SK-N-SH (cell line): Measurements from ENCODE around the gene MGAM2. TPM values are rescaled to one million over a fixed set of nuclear protein-coding genes. Genes with fewer than 3 reads are reported as not detected.

ENCODE experiments used
- CTCF ChIA-PET: fragments of 300-600, 350-600 bp; formaldehyde crosslinking; extraction: SDS; loops from one replicate; lab custom pipeline; 2021; lab: Yijun Ruan, JAX
- POLR2A ChIA-PET: fragments of 350-600 bp; sonication (Branson Sonifier 250); formaldehyde crosslinking; extraction: SDS; loops from one replicate; lab custom pipeline; 2020; ENCODE audit warnings: antibody characterized with exemption, inconsistent platforms; lab: Yijun Ruan, JAX
- DNase-seq: peaks from one replicate; pipeline ENCODE4 v3.0.0; 2012
- H2AFZ ChIP-seq: fragments of 200-600 bp; sonication (generic); 2 replicates; pipeline ENCODE4 v1.8.1; 2016; ENCODE audit warnings: antibody characterized with exemption, mild to moderate bottlenecking, low read depth
- H3F3A ChIP-seq: fragments of 200-600 bp; sonication (generic); replicated peaks from 2 replicates; pipeline ENCODE3; 2016; ENCODE audit warnings: antibody characterized with exemption, mild to moderate bottlenecking; ENCODE audit not compliant: insufficient read depth
- H3K27ac ChIP-seq, 2 experiments: fragments of 200-500 bp in 1 of 2; fragments of 200-600 bp in 1 of 2; sonication (Bioruptor generic) in 1 of 2; sonication (generic), shearing (Covaris generic) in 1 of 2; 2 replicates each; pipeline versions ENCODE4 v1.5.1 to v1.6.1; 2014 to 2016; ENCODE audit warnings: low read depth in 2 of 2, inconsistent platforms in 1 of 2, low read length in 1 of 2, mild to moderate bottlenecking in 1 of 2, mixed read lengths in 1 of 2
- H3K27me3 ChIP-seq: fragments of 200-600 bp; sonication (generic), shearing (Covaris generic); 2 replicates; pipeline ENCODE4 v1.6.1; 2016; ENCODE audit warnings: mixed run types; ENCODE audit not compliant: insufficient read depth
- H3K36me3 ChIP-seq, 2 experiments: fragments of 200-500 bp in 1 of 2; fragments of 200-600 bp in 1 of 2; sonication (Bioruptor generic) in 1 of 2; sonication (generic) in 1 of 2; replicated peaks in 1 of 2; 2 replicates each; pipeline versions ENCODE3 to v1.5.1; 2014 to 2016; ENCODE audit warnings: low read length in 1 of 2, mild to moderate bottlenecking in 1 of 2; ENCODE audit not compliant: insufficient read depth in 2 of 2, control insufficient read depth in 1 of 2
- H3K4me1 ChIP-seq, 2 experiments: fragments of 200-500 bp in 1 of 2; fragments of 200-600 bp in 1 of 2; sonication (Bioruptor generic) in 1 of 2; sonication (generic), shearing (Covaris generic) in 1 of 2; 2 replicates each; pipeline versions ENCODE4 v1.5.1 to v1.6.1; 2014 to 2016; ENCODE audit warnings: low read depth in 1 of 2, low read length in 1 of 2, mixed run types in 1 of 2; ENCODE audit not compliant: insufficient read depth in 2 of 2, control insufficient read depth in 1 of 2
- H3K4me2 ChIP-seq: fragments of 200-600 bp; sonication (generic), shearing (Covaris generic); 2 replicates; pipeline ENCODE4 v1.6.1; 2017; ENCODE audit warnings: mixed run types
- H3K4me3 ChIP-seq, 2 experiments: fragments of 200-500 bp in 1 of 2; fragments of 200-600 bp in 1 of 2; sonication (Bioruptor generic) in 1 of 2; sonication (generic), shearing (Covaris generic) in 1 of 2; 2 replicates each; pipeline versions ENCODE4 v1.5.1 to v1.8.1; 2014 to 2016; ENCODE audit warnings: low read depth in 2 of 2, inconsistent platforms in 1 of 2, low read length in 1 of 2, mild to moderate bottlenecking in 1 of 2, mixed read lengths in 1 of 2, moderate library complexity in 1 of 2
- H3K79me2 ChIP-seq: fragments of 200-600 bp; sonication (generic); 2 replicates; pipeline ENCODE4 v1.8.1; 2017; ENCODE audit warnings: mild to moderate bottlenecking; ENCODE audit not compliant: insufficient read depth
- H3K9ac ChIP-seq: fragments of 200-600 bp; sonication (generic); 2 replicates; pipeline ENCODE4 v1.6.1; 2017; ENCODE audit warnings: mixed run types
- H3K9me2 ChIP-seq: fragments of 200-600 bp; sonication (generic); 2 replicates; pipeline ENCODE4 v1.6.1; 2017; ENCODE audit warnings: mixed run types
- H3K9me3 ChIP-seq: fragments of 200-600 bp; sonication (generic); 2 replicates; pipeline ENCODE4 v1.6.1; 2017; ENCODE audit warnings: mixed run types, mild to moderate bottlenecking, moderate library complexity
- H4K20me1 ChIP-seq: fragments of 200-600 bp; sonication (generic); 2 replicates; pipeline ENCODE4 v1.6.1; 2017; ENCODE audit warnings: mild to moderate bottlenecking, mixed run types; ENCODE audit not compliant: insufficient read depth
- FOSL2 ChIP-seq: IDR thresholded peaks from 2 replicates; pipeline ENCODE4 v1.4.0; 2012; ENCODE audit warnings: low read depth, mild to moderate bottlenecking, moderate library complexity, borderline replicate concordance
- JUND ChIP-seq: IDR thresholded peaks from 2 replicates; pipeline ENCODE4 v1.4.0; 2012
- MEF2A ChIP-seq: IDR thresholded peaks from 2 replicates; pipeline ENCODE4 v1.4.0; 2012; ENCODE audit warnings: low read depth, borderline replicate concordance
- MXI1 ChIP-seq: IDR thresholded peaks from 2 replicates; pipeline ENCODE4 v1.6.1; 2012; ENCODE audit warnings: mild to moderate bottlenecking, low read depth, low read length, improper control_type of control experiment
- NFIC ChIP-seq: IDR thresholded peaks from 2 replicates; pipeline ENCODE4 v1.4.0; 2012; ENCODE audit warnings: borderline replicate concordance
- RAD21 ChIP-seq: IDR thresholded peaks from 2 replicates; pipeline ENCODE4 v1.6.1; 2012; ENCODE audit warnings: mild to moderate bottlenecking, low read length
- REST ChIP-seq: IDR thresholded peaks from 2 replicates; pipeline ENCODE4 v1.6.1; 2012; ENCODE audit warnings: mild to moderate bottlenecking, low read depth, low read length, moderate library complexity
- RFX5 ChIP-seq: IDR thresholded peaks from 2 replicates; pipeline ENCODE4 v1.6.1; 2012; ENCODE audit warnings: mild to moderate bottlenecking, improper control_type of control experiment, low read length
- SIN3A ChIP-seq: IDR thresholded peaks from 2 replicates; pipeline ENCODE4 v1.6.1; 2012; ENCODE audit warnings: low read depth, mild to moderate bottlenecking, low read length, moderate library complexity, borderline replicate concordance
- TAF1 ChIP-seq: IDR thresholded peaks from 2 replicates; pipeline ENCODE4 v1.6.1; 2012; ENCODE audit warnings: low read depth, mild to moderate bottlenecking, low read length, moderate library complexity, borderline replicate concordance
- TEAD4 ChIP-seq: IDR thresholded peaks from 2 replicates; pipeline ENCODE4 v1.4.0; 2012; ENCODE audit warnings: mild to moderate bottlenecking, borderline replicate concordance; ENCODE audit not compliant: insufficient read depth
- ZBTB33 ChIP-seq: IDR thresholded peaks from 2 replicates; pipeline ENCODE4 v1.4.0; 2012; ENCODE audit warnings: low read depth, borderline replicate concordance
- WGBS: methylation state at CpG from one replicate; pipeline ENCODE4 v1.1.6; 2017; ENCODE audit warnings: low lambda C conversion rate; 5-methylcytosine and 5-hydroxymethylcytosine counted together
- polyA plus RNA-seq, 3 experiments: library from polyadenylated mRNA; depleted of rRNA; stranded (reverse); fragments of >200 nt; gene quantifications; 2 replicates each; pipeline ENCODE4 v1.2.3, GENCODE V29; 2012

The MGAM2 gene
- polyA plus RNA-seq, 1 of the 3 experiments (the other 2 are of a cell fraction), result not detected

- 0 out of 2 replicates have a peak, but pooled peaks cover 11% of the 10 kb centered on the region for H3K27me3 ChIP-seq
- CTCF ChIA-PET, result no interaction called here
- no peaks in the 10 kb centered on the region for H3K4me1 ChIP-seq
- no peak within 1 kb of the TSS for H3K9ac ChIP-seq
- H3K36me3 ChIP-seq, result no peaks in the 10 kb centered on the region
- no peaks in the 10 kb centered on the region for H3K9me2 ChIP-seq
- no peak within 1 kb of the TSS for H3K4me2 ChIP-seq
- TF ChIP-seq REST, result no peak
- TF ChIP-seq MEF2A, result no peak
- TF ChIP-seq TAF1, result no peak
- TF ChIP-seq SIN3A, result no peak
- TF ChIP-seq ZBTB33, result no peak
- no peak for TF ChIP-seq RFX5
- no peak for TF ChIP-seq NFIC
- TF ChIP-seq MXI1, result no peak
- TF ChIP-seq, all 33 proteins: peak for 0
- POLR2A ChIA-PET, result no interaction called here
- Histone ChIP-seq H3K4me3 (no peak within 1 kb of the TSS), H3K27ac (no peak within 1 kb of the TSS), H4K20me1 (no peaks in the 10 kb centered on the region), H3K9me3 (no peaks in the 10 kb centered on the region), H3K79me2 (no peaks in the 10 kb centered on the region), H2AFZ (no peak within 1 kb of the TSS), H3F3A (no peaks in the 10 kb centered on the region)
- no peak for DNase-seq
- 10% methylated on average over 1 of the region's 1 CpG for WGBS
Observed at GRCh38 chr7:142257958-142258357, 146.4 kb downstream of the MGAM2 start, which contains the start of gene PRSS58. PRSS58 (minus strand) TSS chr7:142258058; CDS start chr7:142257707, 351 bp downstream.

GRCh38 chr7:142263598-142264380 lies 152.3 kb downstream of the MGAM2 start:
- ChIA-PET POLR2A (no interaction called here), CTCF (no interaction called here)
- Histone ChIP-seq H3K4me3 (no peak overlapping the region), H3K9me3 (no peaks in the 10 kb centered on the region), H3K36me3 (no peaks in the 10 kb centered on the region), H2AFZ (peak overlapping the region; percentile 64; the same call in 1 of the 2 replicates), H3K27me3 (no peaks in the 10 kb centered on the region; the same call in 1 of the 2 replicates), H3K79me2 (no peaks in the 10 kb centered on the region), H3K9me2 (no peaks in the 10 kb centered on the region), H3K4me2 (peak overlapping the region; percentile 58), H3K4me1 (peaks cover 0 to 3% of the 10 kb centered on the region in 2 experiments; a peak in 1 of 4 replicates), H3F3A (no peaks in the 10 kb centered on the region), H3K9ac (no peak overlapping the region), H4K20me1 (no peaks in the 10 kb centered on the region), H3K27ac (peak overlapping the region in 1 of 2 experiments; percentile 24; a peak in 1 of 4 replicates)
- TF ChIP-seq FOSL2 (peak; percentile 66; the same call in 1 of the 2 replicates), JUND (peak; percentile 61), TEAD4 (no peak), RAD21 (no peak)
- no peak for DNase-seq
- 12% methylated on average over 8 of the region's 8 CpGs for WGBS
